Measurements from ENCODE around the gene RPL10A.
"Not testable (repeated sequence)": the region's sequence is repeated elsewhere in the genome, so short reads cannot be mapped to it uniquely, and the experiment has no call there.

RPL10A gene

DNA sequence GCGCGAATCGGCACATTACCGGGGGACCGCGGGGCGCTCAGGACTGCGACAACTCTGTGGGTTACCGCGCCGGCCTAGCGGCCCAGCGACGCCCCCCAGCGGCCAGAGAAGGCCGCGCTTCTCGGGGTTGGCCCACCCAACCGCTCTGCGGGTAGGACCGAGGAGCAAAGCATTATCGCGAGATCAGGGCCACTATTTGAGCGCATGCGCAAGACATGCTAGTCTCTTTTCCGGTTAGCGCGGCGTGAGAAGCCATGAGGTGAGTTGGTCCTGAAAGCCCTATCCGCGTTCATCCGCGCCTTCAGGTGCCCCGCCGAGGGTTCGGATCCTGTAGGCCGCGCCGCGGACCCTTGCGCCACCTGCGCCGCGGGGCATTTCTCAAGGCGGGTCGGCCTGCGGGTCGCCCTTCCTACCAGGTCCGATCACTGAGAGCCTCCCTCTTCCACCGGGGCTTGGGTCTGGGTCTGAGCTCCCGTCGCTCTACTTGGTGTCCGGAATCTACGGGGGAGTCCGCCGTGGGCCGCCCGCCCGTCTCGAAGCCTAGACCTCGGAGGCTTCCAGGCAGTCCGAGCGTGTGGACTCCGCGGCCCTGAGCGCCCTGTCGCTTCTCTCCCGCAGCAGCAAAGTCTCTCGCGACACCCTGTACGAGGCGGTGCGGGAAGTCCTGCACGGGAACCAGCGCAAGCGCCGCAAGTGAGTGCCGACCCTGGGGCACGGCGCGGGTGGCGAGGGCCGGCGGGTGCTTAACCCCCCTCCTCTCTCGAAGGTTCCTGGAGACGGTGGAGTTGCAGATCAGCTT, at the start of gene RPL10A:
RPL10A (plus strand) TSS at position 221 of the 799 bp plus-strand sequence; CDS start at position 255, 34 bp downstream.
- peak; percentile 96 for DNase-seq

DNA sequence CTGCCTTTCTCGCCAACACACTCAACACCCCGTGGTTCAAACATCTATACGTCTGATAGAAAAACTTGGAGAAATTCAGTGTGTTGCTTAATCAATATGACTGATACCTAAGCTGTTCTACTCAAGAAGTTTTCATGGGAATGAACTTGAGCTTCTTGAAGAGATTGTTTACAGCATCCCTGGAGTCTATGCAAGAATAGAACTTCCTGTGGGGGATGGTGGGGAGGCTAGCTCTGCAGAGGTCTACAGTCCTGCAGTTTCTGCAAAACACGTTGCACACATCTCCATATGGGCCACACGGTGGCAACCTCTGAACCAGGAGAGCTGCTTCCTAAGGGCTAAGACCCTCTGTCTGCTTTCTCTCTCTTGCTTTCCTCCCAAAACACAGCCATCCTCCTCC, 48.8 kb upstream of the RPL10A start:
- peak; percentile 44 for DNase-seq

DNA sequence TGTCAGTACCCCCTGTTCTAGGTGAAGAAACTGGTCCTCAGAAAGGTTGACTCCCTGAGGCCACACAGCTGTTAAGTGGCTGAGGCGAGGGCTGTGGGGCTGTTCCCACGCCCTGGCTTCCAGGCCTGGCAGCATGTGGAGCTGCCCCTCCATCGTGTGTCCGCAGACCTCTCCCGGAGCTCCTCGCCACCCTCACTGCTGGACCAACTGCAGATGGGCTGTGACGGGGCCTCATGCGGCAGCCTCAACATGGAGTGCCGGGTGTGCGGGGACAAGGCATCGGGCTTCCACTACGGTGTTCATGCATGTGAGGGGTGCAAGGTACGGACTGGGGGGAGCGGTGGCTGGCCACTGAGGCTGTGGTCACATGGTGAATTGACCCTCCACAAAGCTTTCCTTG, 48.2 kb upstream of the RPL10A start:
- DNase-seq = no peak

DNA sequence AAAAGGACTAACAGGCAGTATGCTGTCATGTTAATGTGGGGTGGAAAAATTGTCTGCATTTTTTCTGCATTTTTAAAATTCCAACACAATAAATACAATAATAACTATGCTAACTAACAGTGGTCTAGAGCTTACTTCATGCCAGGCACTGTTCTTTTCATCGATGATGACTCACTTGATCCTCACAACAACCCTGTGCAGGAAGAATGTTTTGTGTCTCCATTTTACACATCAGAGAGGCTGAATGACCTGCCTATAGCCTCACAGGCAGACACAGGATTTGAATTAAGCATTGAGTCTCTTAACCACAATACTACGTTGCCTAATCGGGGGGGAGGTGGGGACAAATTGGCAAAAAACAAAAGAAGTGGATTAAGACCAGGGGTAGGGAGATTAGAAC, 42.9 kb upstream of the RPL10A start:
- DNase-seq = no peak

DNA sequence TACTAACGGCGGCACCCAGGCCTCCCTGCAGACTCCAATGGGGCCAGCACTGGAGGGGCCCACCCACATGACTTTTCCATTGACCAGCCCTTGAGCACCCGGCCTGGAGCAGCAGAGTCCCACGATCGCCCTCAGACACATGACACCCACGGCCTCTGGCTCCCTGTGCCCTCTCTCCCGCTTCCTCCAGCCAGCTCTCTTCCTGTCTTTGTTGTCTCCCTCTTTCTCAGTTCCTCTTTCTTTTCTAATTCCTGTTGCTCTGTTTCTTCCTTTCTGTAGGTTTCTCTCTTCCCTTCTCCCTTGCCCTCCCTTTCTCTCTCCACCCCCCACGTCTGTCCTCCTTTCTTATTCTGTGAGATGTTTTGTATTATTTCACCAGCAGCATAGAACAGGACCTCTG, 42.1 kb upstream of the RPL10A start:
- DNase-seq = no peak

DNA sequence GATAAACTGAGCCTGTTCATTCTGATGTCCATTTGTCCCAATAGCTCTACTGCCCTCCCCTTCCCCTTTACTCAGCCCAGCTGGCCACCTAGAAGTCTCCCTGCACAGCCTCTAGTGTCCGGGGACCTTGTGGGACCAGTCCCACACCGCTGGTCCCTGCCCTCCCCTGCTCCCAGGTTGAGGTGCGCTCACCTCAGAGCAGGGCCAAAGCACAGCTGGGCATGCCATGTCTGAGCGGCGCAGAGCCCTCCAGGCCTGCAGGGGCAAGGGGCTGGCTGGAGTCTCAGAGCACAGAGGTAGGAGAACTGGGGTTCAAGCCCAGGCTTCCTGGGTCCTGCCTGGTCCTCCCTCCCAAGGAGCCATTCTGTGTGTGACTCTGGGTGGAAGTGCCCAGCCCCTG, 40.8 kb upstream of the RPL10A start:
- no peak for DNase-seq

DNA sequence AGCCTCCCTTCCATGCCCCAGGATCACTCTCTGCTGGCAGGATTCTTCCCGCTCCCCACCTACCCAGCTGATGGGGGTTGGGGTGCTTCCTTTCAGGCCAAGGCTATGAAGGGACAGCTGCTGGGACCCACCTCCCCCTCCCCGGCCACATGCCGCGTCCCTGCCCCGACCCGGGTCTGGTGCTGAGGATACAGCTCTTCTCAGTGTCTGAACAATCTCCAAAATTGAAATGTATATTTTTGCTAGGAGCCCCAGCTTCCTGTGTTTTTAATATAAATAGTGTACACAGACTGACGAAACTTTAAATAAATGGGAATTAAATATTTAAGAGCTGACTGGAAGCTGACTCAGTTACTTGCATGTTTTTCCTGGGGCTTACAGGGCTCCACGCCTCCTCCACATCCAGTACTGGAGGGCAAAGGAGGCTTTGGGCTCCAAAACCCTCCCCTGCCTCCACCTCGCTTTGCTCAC, 40.3 kb upstream of the RPL10A start:
- no peak for DNase-seq

DNA sequence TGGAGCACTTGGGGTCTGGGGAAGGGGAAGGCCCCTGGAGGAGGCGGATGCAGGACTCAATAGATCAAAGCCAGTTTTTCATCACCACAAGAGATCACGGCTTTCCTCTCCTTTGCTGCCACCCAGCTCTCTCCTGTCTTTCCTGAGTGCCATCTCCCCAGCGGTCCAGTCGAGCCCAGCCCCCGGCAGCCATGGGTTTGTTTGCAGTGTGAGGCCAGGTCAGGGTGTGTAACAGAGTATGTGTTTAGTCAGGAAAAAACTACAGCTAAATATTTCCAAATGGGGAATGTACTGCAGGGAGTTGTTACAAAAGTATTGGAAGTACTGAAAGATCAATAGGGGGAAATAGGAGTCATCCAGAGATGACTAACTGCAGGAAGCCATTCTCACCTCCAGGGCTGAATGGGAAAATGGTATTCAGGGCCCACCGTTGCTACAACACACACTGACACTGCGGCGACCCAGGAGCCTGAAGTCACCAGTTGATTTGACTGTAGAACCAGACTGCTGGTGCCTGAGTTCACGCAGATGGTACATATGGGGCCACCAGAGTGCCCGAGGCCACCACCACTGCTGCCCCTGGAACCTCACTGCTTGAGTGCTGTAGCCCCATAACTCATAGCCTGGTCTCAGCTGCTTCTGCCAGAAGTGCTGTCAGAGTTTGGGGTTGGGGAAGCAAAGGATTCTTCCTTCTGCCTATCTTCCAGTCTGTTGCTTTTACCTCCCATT, 39.6 kb upstream of the RPL10A start:
- no peak for DNase-seq

DNA sequence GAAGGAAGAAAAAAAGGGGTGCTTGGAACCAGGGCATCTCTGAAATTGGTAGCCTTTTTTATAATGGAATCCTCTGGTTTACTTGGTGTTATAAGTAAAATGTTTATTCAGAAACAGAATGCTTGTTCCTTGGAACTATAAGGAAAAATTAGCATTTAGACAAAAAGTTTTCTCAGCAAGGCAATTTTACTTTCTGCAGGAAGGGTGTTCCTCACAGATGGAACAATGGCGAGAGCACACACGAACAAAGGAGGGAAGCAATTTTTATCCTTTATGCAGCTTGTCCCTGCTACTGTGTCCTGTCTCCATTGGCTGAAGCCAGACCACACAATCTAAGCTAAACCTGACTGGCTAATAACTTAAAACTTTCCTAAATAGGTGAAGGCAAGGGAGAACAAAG, 38.7 kb upstream of the RPL10A start:
- no peak for DNase-seq

DNA sequence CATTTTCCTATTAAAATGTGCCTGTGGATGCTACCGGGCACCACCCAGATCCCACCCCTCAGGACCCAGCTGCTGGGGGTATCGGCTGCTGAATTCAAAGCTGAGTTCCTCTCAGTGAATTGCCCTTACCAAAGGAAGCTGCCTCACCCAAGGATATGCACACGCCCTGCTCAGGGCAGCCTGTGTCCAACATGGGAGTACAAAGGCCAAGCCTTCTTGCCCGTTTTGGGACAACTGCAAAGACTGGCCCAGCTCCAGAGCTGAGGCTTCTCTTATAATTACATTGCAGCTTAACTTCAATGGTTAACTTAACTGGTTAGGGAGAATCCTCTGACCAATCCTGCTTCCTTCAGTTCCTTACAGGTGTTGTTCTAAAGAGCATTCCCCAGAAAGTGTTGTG, 35.9 kb upstream of the RPL10A start:
- DNase-seq = no peak

DNA sequence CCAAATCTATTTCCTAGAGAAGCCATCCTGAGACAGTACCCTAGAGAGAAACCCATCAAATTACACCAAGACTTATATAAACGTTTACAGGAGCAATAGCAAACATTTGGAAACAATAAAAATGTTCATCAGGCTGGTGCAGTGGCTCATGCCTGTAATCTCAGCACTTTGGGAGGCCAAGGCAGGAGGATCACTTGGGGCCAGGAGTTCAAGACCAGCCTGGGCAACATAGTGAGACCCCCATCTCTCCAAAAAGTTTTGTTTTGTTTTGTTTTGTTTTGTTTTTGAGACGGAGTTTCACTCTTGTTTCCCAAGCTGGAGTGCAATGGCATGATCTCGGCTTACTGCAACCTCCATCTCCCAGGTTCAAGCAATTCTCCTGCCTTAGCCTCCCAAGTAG, 35.5 kb upstream of the RPL10A start:
- DNase-seq = not testable (repeated sequence)

DNA sequence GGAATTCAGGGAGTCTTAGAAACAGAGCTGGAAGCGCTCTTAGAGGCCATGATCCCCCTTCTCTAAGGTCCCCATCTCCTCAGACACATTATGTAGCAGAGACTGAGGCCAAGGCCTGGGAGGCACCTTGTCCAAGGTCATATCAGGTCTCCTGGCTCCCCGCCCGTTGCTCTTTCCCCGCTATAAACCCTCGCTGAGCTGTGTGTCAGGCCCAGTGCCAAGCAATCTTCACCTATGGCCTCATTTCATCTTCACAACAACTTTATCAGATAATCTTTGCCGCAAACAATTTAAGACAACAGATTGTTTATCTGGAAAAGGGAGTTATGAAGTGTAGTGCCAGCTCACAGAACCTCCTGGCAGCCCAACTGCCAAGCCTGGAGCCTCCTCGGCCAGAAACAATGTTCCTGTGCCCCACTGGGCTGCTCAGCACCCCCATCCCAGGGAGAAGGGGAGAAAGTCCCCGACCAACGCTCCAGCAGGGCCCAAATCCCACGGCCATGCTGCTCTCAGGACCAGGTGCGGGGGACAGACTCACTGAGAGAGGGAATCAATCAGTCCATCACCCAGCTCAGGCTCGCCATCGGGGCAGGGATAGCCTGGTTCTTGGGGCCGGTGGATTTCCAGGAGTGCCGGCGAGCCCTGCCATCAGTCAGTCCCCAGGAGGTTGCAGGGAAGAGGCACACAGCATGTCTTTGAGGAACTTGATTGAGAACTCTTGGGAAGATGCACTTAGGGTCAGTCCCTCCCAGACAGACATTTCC, 32.9 kb upstream of the RPL10A start:
- DNase-seq = no peak

DNA sequence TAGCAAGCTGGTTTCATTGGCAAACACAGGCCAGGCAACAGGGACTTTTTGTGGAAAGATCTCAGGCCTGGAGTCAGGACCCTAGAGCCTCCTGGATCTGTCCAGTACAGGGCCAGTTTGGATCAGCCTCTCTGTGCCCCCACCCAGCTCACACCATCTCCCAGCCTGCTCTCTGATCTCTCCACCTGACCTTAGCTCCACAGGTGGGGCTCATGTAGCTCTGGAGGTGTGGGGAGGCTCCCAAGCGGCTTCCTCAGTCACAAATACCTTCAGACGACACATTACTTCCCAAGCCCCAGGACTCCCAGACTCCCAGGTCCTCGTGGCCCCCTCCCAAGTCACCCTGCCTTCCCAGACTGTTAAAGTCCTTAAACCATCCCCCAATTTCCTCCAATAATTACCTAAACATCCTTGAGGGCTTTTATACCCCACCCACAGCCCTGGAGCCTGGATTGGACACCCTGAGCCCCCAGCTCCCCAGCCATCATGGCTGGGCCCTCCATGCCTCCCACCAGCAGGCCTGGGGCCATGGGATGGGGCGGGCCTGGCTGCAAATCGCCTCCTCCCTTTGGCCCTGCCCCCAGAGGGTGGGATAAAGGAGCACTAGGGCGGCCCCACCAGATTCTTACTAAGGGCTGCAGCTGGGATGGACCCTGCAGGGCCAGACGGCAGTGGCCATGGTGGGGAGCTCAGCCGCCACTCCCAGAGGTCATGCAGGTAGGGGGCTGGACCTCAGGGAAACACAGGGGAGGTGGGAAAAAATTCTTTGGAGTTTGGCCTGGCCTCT, 31.9 kb upstream of the RPL10A start:
- no peak for DNase-seq

DNA sequence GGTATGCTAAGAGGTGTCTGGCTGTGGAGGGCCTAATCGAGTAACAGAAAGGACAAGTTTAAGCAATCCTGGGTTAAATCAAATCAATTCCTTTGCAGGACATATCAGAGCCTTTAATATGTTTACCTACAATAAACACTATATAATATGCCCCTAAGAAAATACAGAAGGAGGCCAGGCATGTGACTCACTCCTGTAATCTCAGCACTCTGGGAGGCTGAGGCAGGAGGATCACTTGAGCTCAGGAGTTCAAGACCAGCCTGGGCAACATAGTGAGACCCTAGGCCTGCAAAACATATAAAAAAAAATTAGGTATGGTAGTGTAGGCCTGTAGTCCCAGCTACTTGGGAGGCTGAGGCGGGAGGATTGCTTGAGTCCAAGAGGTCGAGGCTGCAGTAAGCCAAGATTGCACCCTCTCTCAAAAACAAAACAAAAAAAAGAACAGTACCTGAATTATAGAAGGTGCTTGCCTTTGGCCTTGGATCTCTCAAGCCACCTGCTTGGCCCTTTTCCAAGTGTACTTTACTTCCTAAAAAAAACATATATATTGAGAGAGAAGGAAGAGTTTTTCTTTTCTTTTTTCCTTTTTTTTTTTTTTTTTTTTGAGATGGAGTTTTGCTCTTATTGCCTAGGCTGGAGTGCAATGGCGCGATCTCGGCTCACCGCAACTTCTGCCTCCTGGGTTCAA, 29.7 kb upstream of the RPL10A start:
- not testable (repeated sequence) for DNase-seq

DNA sequence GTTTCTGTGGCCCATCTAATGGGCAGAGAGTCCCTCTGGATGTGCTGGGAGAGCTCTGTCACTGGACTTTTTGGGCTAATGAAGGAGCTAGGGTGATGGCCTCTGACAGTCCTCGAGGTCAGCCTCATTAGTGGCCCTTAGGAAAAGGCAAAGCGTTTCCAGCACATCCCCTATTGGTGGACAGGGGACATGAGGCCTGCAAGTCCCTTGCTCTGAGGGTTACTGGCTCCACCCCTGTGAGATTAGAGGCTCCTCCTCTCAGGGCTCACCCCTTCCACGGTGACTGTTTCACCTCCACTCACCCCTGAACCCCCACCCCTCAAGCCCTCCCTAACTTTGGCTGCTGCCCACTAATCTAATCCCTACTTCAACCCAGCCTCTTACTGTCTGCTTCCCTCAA, 28.9 kb upstream of the RPL10A start:
- DNase-seq = no peak

DNA sequence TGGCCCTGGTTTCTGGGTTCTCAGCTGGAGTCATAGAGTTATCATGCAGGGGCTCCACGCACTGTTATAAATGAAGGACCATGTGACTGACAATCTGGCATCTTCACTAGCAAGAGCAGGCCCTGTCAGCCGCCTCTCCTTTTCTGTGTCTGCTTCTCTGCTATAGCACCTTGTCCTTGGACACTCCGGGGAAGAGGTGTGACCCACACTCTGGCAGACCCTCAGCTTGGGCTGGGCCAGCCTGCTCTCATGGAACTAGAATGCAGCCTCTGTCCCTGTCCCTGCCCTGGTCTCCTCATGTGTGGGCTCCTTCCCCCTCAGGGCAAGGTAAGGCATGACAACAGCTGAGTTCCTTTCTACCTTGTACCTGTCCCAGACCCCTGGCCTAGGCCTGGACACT, 27.0 kb upstream of the RPL10A start:
- no peak for DNase-seq

DNA sequence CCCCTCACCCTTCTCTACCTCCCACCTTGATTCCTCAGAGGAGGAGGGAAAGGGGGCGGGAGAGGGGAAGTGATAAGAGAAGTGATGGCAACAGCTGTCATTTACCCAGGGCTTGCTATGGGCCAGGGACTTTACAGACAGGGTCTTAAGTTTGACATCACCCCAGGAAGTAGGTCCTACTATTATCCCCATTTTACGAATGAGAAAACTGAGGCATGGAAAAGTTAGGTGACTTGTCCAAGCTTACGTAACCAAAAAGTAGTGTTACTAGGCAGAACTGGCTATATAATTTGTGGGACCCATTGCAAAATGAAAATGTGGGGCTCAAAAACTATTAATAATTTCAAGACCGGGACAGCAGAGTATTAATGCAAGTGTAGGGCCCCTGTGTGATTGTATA, 26.6 kb upstream of the RPL10A start:
- DNase-seq = no peak

DNA sequence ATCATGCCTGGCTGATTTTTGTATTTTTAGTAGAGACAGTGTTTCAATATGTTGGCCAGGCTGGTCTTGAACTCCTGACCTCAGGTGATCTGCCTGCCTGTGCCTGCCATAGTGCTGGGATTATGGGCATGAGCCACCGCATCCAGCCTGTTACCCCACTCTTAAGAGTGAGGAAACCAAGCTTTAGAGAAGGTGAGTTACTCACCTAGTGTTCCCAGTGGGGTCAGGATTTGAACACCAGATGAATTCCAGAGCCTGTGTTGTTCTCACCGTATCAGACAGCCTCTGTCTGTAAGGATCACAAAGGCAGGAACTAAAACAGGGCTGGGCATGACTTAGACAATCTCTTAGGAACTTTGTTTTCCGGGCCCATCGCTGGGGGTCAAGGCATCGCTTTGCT, 25.5 kb upstream of the RPL10A start:
- DNase-seq = no peak

DNA sequence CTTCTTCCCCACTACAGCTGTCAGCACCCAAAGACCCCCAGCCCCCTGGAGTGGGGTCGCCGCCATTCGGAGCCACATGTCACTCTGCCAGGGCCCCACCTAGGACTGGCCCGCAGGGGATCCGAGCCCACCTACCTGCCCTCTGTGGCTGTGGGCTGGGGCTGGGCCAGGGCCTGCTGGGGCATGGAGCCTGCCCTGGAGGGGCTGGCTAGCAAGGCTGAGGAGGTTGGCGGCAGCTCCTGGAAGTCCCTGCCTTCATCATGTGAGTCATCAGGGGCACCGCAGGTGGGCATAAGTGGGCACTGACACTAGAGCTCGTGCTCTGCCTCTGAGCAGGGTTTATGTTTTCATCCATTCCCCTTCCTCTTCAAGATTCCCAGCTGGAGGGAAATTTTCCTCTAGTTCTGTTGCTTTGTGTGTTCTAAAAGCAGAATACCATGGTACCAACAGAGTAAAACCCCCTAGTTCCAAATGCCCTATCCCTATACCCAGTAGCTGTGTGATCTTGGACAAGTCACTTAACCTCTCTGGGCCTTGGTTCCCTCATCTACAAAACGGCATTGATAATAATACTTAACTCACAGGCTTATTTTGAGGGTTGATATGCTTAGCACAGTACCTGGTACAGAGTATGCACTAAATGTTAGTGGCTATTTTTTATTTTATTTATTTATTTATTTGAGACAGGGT, 24.7 kb upstream of the RPL10A start:
- no peak for DNase-seq

DNA sequence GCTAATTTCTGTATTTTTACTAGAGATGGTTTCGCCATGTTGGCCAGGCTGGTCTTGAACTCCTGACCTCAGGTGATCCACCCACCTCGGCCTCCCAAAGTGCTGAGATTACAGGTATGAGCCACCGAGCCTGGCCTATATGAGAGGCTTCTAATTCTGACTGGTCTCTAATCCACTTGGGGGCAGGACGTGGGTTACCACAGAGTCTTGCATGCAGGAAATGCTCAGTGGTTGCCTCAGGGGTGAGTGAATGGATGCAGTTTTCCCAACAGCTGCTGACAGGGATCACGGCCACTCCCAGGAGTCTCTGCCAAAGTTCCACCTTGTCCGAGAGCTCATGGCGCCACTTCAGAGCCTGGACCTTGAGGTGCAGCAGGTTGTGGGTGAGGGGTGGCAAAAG, 22.5 kb upstream of the RPL10A start:
- peak; percentile 23 for DNase-seq

DNA sequence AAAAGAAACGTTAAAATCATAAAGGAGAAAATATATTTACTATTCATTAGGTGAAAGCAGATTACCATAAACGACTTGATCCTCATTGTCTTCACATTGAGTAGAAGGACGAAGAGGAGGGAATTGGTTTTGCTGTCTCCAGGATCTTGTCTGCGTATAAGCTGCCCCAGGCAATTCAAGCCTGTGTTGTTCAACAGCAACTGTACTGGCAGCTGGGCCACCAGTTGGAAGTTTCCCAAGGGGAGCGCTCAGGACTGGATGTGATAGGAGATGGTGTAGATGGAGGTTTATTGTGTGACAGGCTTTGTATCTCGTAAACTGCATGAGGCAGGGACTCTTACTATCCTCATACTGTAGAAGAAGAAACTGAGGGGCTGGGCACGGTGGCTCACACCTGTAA, 20.0 kb upstream of the RPL10A start:
- DNase-seq = no peak
